C4-2B (cell line): ENCODE results near the gene RPL28.

Source experiments
- ZFX ChIP-seq: fragments of 450-650 bp; IDR thresholded peaks from 2 replicates; pipeline ENCODE4 v1.6.1; 2017
- TF ChIP-seq, protein P1 (sequence below): fragments of 450-650 bp; conservative IDR thresholded peaks from 2 replicates; pipeline ENCODE4 v1.5.1; 2017; ENCODE audit warnings: mild to moderate bottlenecking

DNA sequence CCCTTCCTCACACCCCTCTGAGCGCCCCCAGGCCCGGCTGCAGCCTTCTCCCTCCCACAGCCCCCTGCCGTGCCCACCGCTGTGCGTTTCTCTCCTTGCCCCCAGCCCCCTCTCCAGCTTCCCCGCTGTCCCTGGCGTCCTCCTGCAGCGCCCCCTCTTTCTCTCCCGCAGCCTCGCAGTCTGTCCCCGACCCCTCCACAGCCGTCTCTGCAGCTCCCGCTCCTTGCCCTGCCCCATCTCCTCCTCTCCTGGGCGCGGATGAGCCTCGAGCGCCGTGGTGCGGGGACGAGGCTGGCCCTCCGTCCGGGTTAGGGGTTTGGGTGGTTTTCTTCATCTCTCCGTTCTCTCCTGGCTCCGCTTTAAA, 45.0 kb upstream of the RPL28 start:
- TF ChIP-seq, protein P1, sequence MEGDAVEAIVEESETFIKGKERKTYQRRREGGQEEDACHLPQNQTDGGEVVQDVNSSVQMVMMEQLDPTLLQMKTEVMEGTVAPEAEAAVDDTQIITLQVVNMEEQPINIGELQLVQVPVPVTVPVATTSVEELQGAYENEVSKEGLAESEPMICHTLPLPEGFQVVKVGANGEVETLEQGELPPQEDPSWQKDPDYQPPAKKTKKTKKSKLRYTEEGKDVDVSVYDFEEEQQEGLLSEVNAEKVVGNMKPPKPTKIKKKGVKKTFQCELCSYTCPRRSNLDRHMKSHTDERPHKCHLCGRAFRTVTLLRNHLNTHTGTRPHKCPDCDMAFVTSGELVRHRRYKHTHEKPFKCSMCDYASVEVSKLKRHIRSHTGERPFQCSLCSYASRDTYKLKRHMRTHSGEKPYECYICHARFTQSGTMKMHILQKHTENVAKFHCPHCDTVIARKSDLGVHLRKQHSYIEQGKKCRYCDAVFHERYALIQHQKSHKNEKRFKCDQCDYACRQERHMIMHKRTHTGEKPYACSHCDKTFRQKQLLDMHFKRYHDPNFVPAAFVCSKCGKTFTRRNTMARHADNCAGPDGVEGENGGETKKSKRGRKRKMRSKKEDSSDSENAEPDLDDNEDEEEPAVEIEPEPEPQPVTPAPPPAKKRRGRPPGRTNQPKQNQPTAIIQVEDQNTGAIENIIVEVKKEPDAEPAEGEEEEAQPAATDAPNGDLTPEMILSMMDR: no peak
- no peak for TF ChIP-seq ZFX
